ENCODE results near the gene HOOK2.
"Not testable (repeated sequence)": the region's sequence is repeated elsewhere in the genome, so short reads cannot be mapped to it uniquely, and the experiment has no call there.

HOOK2 gene

GRCh38 chr19:12774588-12775555, at the start of gene HOOK2:
Gene HOOK2 (minus strand): TSS chr19:12775552. CDS start chr19:12775449, 103 bp downstream.
- CTCF ChIA-PET: no interaction called here
- DNase-seq (ENCODE audit: extremely low spot score): no peak
- POLR2A ChIA-PET: no interaction called here
- no peak for TF ChIP-seq TARDBP (IDR thresholded peaks at IDR 0.05)
- TF ChIP-seq L3MBTL2 (conservative IDR thresholded peaks at IDR 0.05): peak; percentile 12; the same call in 1 of the 2 replicates

GRCh38 chr19:12821761-12822160, 46.4 kb upstream of the HOOK2 start:
- no peak for TF ChIP-seq HDGF (IDR thresholded peaks at IDR 0.05; ENCODE audit: borderline replicate concordance)
- no peak for TF ChIP-seq BHLHE40 (IDR thresholded peaks at IDR 0.05; ENCODE audit: borderline replicate concordance)
- no peak for TF ChIP-seq ARNT (IDR thresholded peaks at IDR 0.05)
- TF ChIP-seq ZNF384 (IDR thresholded peaks at IDR 0.05): no peak
- TF ChIP-seq ELF4 (IDR thresholded peaks at IDR 0.05): no peak
- TF ChIP-seq SUZ12 (IDR thresholded peaks at IDR 0.05): no peak
- TF ChIP-seq CTBP1 (IDR thresholded peaks at IDR 0.05; ENCODE audit: borderline replicate concordance): no peak
- TF ChIP-seq LEF1 (IDR thresholded peaks at IDR 0.05; ENCODE audit: borderline replicate concordance): no peak
- no peak for TF ChIP-seq TARDBP (IDR thresholded peaks at IDR 0.05)
- TF ChIP-seq L3MBTL2 (conservative IDR thresholded peaks at IDR 0.05): no peak
- no peak for TF ChIP-seq SP1 (IDR thresholded peaks at IDR 0.05)
- TF ChIP-seq NFRKB (IDR thresholded peaks at IDR 0.05): no peak
- TF ChIP-seq FOXA1 (IDR thresholded peaks at IDR 0.05): no peak
- no peak for DNase-seq (ENCODE audit: extremely low spot score)
- POLR2A ChIA-PET: interaction anchor here (1.0 to 1.5 kb wide), 4 partner anchors 13 to 112 kb away, joined by 3 to 4 read pairs (median 4); partner anchors contain the start of genes FARSA, GCDH and RNASEH2A
- CTCF ChIA-PET: no interaction called here

GRCh38 chr19:12817810-12818209, 42.5 kb upstream of the HOOK2 start:
- DNase-seq (ENCODE audit: extremely low spot score); CTCF ChIA-PET: not testable (repeated sequence)
- POLR2A ChIA-PET: interaction anchor here (1.0 kb wide), 1 partner anchor 12 kb away, joined by 4 read pairs; the partner anchor contains the start of gene RNASEH2A

- ChIA-PET CTCF (interaction anchor here (0.8 to 1.7 kb wide), 2 partner anchors 51 to 59 kb away, joined by 3 to 4 read pairs; no protein-coding TSS in a partner anchor), POLR2A (interaction anchor here (1.0 kb wide), 1 partner anchor 11 kb away, joined by 4 read pairs; the partner anchor contains the start of gene RNASEH2A)
- not testable (repeated sequence) for DNase-seq (ENCODE audit: extremely low spot score)
Observed at GRCh38 chr19:12817188-12817587, 41.8 kb upstream of the HOOK2 start.

- CTCF ChIA-PET: interaction anchor here (0.6 kb wide), 1 partner anchor 52 kb away, joined by 5 read pairs; no protein-coding TSS in a partner anchor
- DNase-seq (ENCODE audit: extremely low spot score): no peak
- TF ChIP-seq LEF1 (IDR thresholded peaks at IDR 0.05; ENCODE audit: borderline replicate concordance) (no peak), BHLHE40 (IDR thresholded peaks at IDR 0.05; ENCODE audit: borderline replicate concordance) (no peak), HDGF (IDR thresholded peaks at IDR 0.05; ENCODE audit: borderline replicate concordance) (no peak)
- POLR2A ChIA-PET: interaction anchor here (1.0 to 2.3 kb wide), 2 partner anchors 9 kb away, joined by 3 to 12 read pairs; partner anchors contain the start of gene RNASEH2A
Observed at GRCh38 chr19:12815088-12815487, 39.7 kb upstream of the HOOK2 start.

GRCh38 chr19:12806242-12807081, 31.1 kb upstream of the HOOK2 start, which contains the start of gene RNASEH2A:
Gene RNASEH2A (plus strand): TSS chr19:12806584. CDS start chr19:12806674, 90 bp downstream.
- CTCF ChIA-PET: interaction anchor here (0.7 to 1.2 kb wide), 2 partner anchors 9 to 46 kb away, joined by 4 to 5 read pairs; no protein-coding TSS in a partner anchor
- DNase-seq (ENCODE audit: extremely low spot score): peak; percentile 96
- POLR2A ChIA-PET: interaction anchor here (0.7 to 2.3 kb wide), 23 partner anchors 9 to 347 kb away, joined by 3 to 19 read pairs (median 4); partner anchors contain the start of genes DNASE2, GCDH, GET3 and JUNB
- TF ChIP-seq L3MBTL2 (conservative IDR thresholded peaks at IDR 0.05) (peak; percentile 99), NFRKB (IDR thresholded peaks at IDR 0.05) (no peak), ELF4 (IDR thresholded peaks at IDR 0.05) (peak; percentile 42; the same call in 1 of the 2 replicates)

GRCh38 chr19:12804051-12804450, 28.7 kb upstream of the HOOK2 start:
- no peak for DNase-seq (ENCODE audit: extremely low spot score)
- CTCF ChIA-PET: interaction anchor here (1.0 kb wide), 1 partner anchor 38 kb away, joined by 3 read pairs; no protein-coding TSS in a partner anchor
- no peak for TF ChIP-seq PKNOX1 (IDR thresholded peaks at IDR 0.05)
- no peak for TF ChIP-seq TARDBP (IDR thresholded peaks at IDR 0.05)
- TF ChIP-seq FOXK2 (IDR thresholded peaks at IDR 0.05): no peak
- TF ChIP-seq L3MBTL2 (conservative IDR thresholded peaks at IDR 0.05): no peak
- no peak for TF ChIP-seq SP1 (IDR thresholded peaks at IDR 0.05)
- no peak for TF ChIP-seq BHLHE40 (IDR thresholded peaks at IDR 0.05; ENCODE audit: borderline replicate concordance)
- no peak for TF ChIP-seq CTBP1 (IDR thresholded peaks at IDR 0.05; ENCODE audit: borderline replicate concordance)
- no peak for TF ChIP-seq FOXM1 (IDR thresholded peaks at IDR 0.05; ENCODE audit: borderline replicate concordance)
- no peak for TF ChIP-seq NFRKB (IDR thresholded peaks at IDR 0.05)
- no peak for TF ChIP-seq ELF4 (IDR thresholded peaks at IDR 0.05)
- no peak for TF ChIP-seq HDGF (IDR thresholded peaks at IDR 0.05; ENCODE audit: borderline replicate concordance)
- POLR2A ChIA-PET: no interaction called here
